Measurements from ENCODE around the gene QKI. TPM values are rescaled to one million over a fixed set of nuclear protein-coding genes. Genes with fewer than 3 reads are reported as not detected.

QKI gene
- total and polyA plus RNA-seq, 10 of the 15 experiments (the other 5 are each of a cell fraction or from before 2014, with no cell fraction given): 4.7 to 72.5 (median 38.9) TPM

- H3K4me3 ChIP-seq: no peak overlapping the region
- H3K4me1 ChIP-seq (ENCODE audit: control insufficient read depth, insufficient read depth, low read length): no peaks in the 10 kb centered on the region
- H3K36me3 ChIP-seq (ENCODE audit: control insufficient read depth in 2 of 2, insufficient read depth in 2 of 2, low read length in 1 of 2): no peaks in the 10 kb centered on the region
- RAD21 ChIA-PET (ENCODE audit: unreplicated experiment): no interaction called here
- no peak overlapping the region for H2AFZ ChIP-seq (ENCODE audit: control insufficient read depth, low read depth, low read length)
- H4K20me1 ChIP-seq (ENCODE audit: control insufficient read depth, insufficient read depth): no peaks in the 10 kb centered on the region
- ATAC-seq: no peak
- H3K27me3 ChIP-seq (replicated peaks in 1 of 2; ENCODE audit: control insufficient read depth in 2 of 2, insufficient read depth in 2 of 2, low read length in 1 of 2): no peaks in the 10 kb centered on the region
- no peak overlapping the region for H3K27ac ChIP-seq (ENCODE audit: control insufficient read depth, insufficient read depth)
- intact Hi-C loops (cut with micrococcal nuclease; ENCODE audit: unreplicated experiment): loop anchor here (5.0 kb wide), 1 partner anchor 377 kb away; no protein-coding TSS in a partner anchor
- TF ChIP-seq NR2C2 (IDR thresholded peaks at IDR 0.05; ENCODE audit: borderline replicate concordance, control insufficient read depth, insufficient read length, low read depth) (no peak), STAT1 (conservative IDR thresholded peaks at IDR 0.05) (no peak), YBX1 (IDR thresholded peaks at IDR 0.05) (no peak), ELK1 (IDR thresholded peaks at IDR 0.05; ENCODE audit: low read depth, low read length) (no peak), MAX (IDR thresholded peaks at IDR 0.05; ENCODE audit: low read depth, low read length) (no peak), TAF1 (IDR thresholded peaks at IDR 0.05; ENCODE audit: borderline replicate concordance, low read depth, low read length) (no peak), MEF2B (IDR thresholded peaks at IDR 0.05; ENCODE audit: partially characterized antibody, poor library complexity, severe bottlenecking) (no peak), USF1 (IDR thresholded peaks at IDR 0.05; ENCODE audit: borderline replicate concordance, extremely low read length, insufficient read depth, low read depth, low read length) (no peak)
- no peaks in the 10 kb centered on the region for H3K79me2 ChIP-seq (ENCODE audit: control insufficient read depth, insufficient read depth, low read length)
- SMC1A ChIA-PET (ENCODE audit: uncharacterized antibody, unreplicated experiment): no interaction called here
- no TSS peak for BruUV-seq (replicated peaks)
- no peak overlapping the region for H3K4me2 ChIP-seq (ENCODE audit: control insufficient read depth, insufficient read depth)
- POLR2A ChIA-PET: no interaction called here
- 40% methylated on average over 4 of the region's 4 CpGs for WGBS (ENCODE audit: insufficient coverage, insufficient replicate concordance, low lambda C conversion rate, missing lambda C conversion rate)
- H3K9me3 ChIP-seq (replicated peaks; ENCODE audit: control insufficient read depth, insufficient read depth, low read length): no peaks in the 10 kb centered on the region
- FAIRE-seq: no peak
- in situ Hi-C loops (cut with MboI): no loop called here
- no peak for DNase-seq (ENCODE audit: low read depth, low spot score)
- no peak overlapping the region for H3K9ac ChIP-seq (ENCODE audit: control insufficient read depth, insufficient read depth, low read length)
- CTCF ChIA-PET: no interaction called here
Measured at GRCh38 chr6:163579880-163580295, 165.4 kb downstream of the QKI start.
